NCI-H146 treated with DMSO at 0.1 percent for 48 hours (cell line): ENCODE results near the gene U2AF1.
"Not testable (repeated sequence)": the region's sequence is repeated elsewhere in the genome, so short reads cannot be mapped to it uniquely, and the experiment has no call there.

Source experiments
- DNase-seq: peaks from one replicate; lab custom pipeline; 2025; ENCODE audit not compliant: unreplicated experiment; lab: John Stamatoyannopoulos, UW

Gene U2AF1

GRCh38 chr21:43106965-43107793, at the start of gene U2AF1:
Gene U2AF1 (minus strand): TSS chr21:43107570. CDS start chr21:43107494, 76 bp downstream.
- not testable (repeated sequence) for DNase-seq

GRCh38 chr21:43153601-43154000, 46.2 kb upstream of the U2AF1 start:
- not testable (repeated sequence) for DNase-seq

- not testable (repeated sequence) for DNase-seq
These were observed 42.0 kb upstream of the U2AF1 start for GRCh38 chr21:43149344-43149743.

DNA sequence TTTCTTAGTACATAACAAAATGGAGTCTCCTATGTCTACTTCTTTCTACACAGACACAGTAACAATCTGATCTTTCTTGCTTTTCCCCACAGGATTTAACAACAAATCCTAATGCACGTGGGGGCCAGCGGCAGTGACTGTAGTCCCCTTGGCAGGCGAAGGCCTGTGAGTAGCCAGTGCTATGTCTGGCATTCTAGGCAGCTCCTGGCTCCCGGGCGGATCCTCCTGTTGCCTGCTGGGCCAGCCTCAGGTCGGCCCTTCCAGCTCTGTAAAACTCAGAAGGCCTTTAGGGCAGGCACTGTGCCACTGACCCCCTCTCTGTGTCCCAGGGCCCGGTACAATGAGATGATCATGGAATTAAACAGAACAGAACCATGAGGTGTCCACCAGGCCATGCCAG, 40.6 kb upstream of the U2AF1 start:
- DNase-seq: not testable (repeated sequence)

DNA sequence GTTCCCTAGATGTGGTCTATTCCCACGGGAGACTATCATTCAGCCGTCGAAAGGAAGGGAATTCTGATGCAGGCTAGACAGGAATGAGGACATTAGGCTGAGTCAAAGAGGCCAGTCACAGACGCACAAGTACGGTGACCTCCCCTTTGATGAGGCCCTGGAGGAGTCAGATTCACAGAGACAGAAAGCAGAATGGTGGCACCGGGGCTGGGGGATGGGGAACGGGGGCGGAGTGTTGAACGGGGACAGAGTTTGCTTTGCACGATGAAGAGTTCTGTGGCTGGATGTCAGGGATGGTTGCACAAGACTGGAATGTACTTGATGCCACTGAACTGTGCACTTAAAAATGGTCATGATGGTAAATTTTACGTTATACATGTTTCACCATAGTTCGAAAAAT, 39.3 kb upstream of the U2AF1 start:
- DNase-seq: not testable (repeated sequence)

DNA sequence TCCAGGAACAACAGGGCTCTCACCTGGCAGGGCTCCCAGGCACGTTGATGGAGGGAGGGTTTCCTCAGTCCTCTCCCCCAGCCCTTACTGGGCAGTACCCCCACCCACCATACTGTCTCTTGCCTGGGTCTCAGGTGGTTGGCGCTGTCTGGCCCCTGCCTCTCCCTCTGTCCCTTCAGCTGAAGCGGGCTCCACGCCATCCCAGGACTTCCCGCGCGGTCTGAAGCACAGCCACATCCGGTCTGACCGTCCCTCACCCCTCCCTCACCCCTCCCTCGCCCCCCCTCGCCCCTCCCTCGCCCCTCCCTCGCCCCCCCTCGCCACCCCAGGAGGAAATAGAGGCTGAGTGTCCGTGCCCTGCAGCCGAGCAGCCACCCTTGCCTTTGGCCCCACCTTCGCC, 34.0 kb upstream of the U2AF1 start:
- not testable (repeated sequence) for DNase-seq

- DNase-seq: not testable (repeated sequence)
These were observed 31.6 kb upstream of the U2AF1 start for GRCh38 chr21:43138944-43139343.

DNA sequence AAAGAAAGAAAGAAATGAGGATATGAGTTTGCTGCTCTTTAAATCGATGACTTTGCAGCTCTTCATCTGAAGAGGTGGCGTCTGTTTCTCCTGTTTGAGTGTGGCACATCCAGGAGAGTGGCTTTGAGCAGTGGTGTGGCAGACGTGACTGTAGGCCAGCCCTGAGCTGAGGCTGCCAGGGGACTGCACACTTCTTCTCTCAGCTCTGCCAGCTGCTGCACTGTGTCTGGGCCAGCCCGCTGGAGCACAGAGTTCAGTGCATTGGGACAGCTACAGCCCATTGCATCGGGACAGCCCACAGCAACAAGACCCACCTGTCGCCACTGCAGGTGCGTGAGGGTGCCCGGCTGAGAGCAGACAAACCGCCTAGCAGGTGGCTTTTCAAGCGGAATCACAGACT, 27.1 kb upstream of the U2AF1 start:
- not testable (repeated sequence) for DNase-seq

GRCh38 chr21:43130094-43130493, 22.7 kb upstream of the U2AF1 start:
- DNase-seq: not testable (repeated sequence)

DNA sequence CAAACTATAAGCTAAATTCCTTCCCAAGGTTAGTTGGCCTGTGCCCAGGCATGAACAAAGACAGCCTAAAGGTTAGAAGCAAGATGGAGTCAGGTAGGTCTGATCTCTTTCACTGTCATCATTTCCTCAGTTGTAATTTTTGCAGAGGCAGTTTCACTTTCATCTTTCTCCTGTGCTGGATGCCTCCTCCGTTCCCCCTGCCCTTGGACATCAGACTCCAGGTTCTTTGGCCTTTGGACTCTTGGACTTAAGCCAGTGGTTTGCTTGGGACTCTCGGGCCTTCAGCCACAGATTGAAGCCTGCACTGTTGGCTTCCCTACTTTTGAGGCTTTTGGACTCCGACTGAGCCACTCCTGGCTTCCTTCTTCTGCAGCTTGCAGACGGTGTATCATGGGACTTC, 8.6 kb upstream of the U2AF1 start:
- not testable (repeated sequence) for DNase-seq

DNA sequence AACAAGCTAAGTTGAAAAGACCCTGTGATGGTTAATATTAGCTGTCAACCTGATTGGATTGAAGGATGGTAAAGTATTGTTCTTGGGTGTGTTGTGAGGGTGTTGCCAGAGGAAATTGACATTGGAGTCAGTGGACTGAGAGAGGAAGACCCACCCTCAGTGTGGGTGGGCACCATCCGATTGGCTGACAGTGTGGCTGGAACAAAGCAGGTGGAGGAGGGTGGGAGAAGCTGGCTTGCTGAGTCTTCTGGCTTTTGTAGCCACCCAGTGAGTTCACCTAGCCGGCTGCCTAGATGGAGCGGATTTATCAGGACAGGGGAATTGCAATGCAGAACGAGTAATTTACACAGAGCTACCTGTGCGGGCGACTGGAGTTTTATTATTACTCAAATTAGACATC, 7.1 kb upstream of the U2AF1 start:
- not testable (repeated sequence) for DNase-seq

GRCh38 chr21:43109006-43109405, 1.6 kb upstream of the U2AF1 start:
- not testable (repeated sequence) for DNase-seq

- not testable (repeated sequence) for DNase-seq
These were observed 807 bp upstream of the U2AF1 start for GRCh38 chr21:43108177-43108576.

DNA sequence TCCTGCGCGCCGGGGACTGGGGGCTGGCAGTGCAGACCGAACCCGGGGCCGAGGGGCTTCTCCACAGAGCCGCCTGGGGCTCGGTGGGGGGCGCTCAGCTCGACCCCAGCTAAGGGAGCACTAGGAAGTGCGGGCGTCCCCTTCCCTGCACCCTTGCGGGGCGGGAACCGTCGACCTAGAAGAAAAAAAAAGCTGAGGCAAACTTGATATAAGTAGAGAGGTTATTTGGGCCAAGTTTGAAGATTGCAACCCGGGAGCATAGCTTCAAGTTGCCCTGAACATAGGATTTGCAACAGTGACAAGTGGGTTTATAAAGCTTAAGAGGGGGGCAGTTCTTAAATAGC, 396 bp upstream of the U2AF1 start:
- DNase-seq: not testable (repeated sequence)

DNA sequence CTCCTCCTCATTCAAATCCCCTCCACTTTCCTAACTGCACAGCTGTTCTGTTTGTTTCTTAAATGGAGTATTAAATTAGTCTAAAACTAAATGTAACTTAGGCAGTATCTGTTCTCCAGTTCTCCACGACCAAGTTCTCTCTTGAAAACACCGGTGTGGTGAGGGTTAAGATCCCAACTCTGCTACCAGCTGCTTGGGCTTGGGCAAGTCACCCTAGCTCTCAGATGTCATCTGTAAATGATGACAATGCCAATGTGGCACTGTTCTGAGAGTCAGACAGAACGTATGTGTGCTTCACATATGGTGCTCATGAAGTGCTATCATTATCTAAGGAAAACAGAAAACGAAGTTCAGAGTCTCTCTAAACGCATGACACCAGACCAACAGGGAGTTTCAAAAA, 2.7 kb downstream of the U2AF1 start:
- DNase-seq: not testable (repeated sequence)

DNA sequence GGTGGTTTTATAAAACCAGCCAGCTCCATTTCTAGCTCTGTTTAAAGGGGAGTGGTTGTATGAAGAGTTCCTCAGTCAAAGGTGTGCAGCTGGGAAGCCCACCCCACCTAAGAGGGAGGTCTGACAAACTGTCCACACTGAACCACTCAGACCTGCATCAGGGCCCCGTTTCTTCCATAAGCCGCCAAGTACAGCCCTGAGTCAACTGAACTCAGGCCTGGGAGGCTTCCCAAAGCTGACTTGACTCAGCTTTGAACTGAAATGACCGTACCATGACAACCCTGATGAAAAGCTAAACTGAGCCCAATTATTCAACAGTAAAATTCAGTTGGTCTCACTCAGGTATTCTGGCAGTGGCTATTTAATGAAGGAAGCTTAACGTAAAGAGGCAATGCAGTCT, 5.1 kb downstream of the U2AF1 start:
- DNase-seq: not testable (repeated sequence)

DNA sequence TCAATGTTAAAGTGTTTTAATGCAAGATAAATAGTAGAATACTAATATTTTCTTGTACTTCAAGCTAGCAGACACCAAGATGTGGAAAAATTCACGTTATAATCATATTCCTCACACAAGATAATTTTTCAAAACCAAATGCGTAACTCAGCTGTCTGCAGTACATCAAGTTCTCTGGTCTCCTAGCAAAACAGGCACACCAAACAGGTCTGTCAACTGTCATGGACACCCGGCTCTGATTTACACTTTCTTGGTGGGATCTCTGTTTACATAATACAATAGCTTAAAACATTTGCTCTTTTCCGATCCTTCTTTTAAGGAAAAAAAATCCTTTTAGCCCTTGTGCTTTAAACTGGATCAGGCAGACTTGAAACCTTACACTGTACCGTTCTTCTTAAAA, 5.7 kb downstream of the U2AF1 start:
- not testable (repeated sequence) for DNase-seq

DNA sequence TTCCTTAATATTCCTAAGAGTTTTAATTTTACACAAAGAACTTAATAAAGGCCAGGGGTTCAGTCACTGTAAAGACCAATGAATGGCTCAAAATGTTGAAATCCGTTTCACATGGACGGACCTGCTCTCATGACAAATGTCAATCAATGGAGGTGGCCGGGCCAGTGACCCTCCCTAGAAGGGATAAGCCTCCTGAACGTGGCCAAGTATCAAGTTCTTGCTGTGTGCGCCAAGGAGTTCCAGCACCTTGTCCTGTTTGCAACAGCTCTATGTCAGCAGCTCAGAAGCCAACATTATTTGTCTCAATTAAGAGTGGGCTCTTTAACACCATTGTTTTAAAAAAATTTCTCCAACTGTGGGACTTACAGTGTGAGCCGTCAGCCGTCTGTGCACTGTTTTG, 6.4 kb downstream of the U2AF1 start:
- DNase-seq: not testable (repeated sequence)

- not testable (repeated sequence) for DNase-seq
These were observed 15.3 kb downstream of the U2AF1 start for GRCh38 chr21:43091979-43092614.

DNA sequence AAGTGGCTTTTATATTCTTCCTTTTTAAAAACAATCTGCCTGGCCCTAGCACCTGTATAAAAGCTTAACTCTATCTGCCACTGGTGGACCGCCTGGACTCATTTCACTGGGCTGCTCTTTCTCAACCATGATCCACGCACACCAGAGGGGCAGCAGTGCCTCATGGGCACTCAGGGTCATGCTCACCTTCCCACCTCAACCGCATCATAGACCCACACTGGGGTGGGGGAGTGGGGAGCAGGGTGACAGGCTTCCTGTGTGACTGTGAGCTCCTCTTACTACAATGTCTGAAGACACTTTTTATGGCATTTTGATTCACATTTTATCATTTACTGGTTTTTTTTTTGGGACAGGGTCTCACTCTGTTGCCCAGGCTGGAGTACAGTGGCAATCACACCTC, 16.4 kb downstream of the U2AF1 start:
- DNase-seq: not testable (repeated sequence)

DNA sequence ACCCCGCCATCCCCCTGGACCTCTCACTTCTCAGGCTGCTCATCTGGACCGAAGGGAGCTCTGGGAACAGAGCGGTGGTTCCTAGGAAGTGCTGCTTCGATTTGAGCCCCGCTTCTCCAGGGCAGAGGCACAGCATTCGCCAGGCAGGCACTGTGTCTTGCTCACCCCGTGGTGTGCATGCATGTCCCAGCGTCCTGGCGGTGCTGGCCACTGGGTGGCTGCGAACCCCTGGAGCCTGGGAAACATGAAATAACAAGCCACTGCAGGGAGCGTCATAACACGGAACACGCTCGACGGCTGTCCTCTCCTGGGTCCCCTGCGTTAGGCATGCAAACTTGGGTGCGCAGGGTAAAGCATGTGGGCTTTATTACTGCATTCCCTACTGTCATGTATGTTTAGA, 17.9 kb downstream of the U2AF1 start:
- not testable (repeated sequence) for DNase-seq

- DNase-seq: not testable (repeated sequence)
These were observed 24.6 kb downstream of the U2AF1 start for GRCh38 chr21:43082587-43083300.
